ENCODE data around the gene ZNF536.

The ZNF536 gene

GRCh38 chr19:30421571-30421970 is 49.4 kb downstream of the ZNF536 start:
- Histone ChIP-seq H3K4me3 (ENCODE audit: low read depth, low read length) (no peak overlapping the region), H3K27me3 (ENCODE audit: insufficient read depth, low read length) (no peaks in the 10 kb centered on the region), H3K79me2 (ENCODE audit: control insufficient read depth, insufficient read depth, low read length, unreplicated experiment) (no peaks in the 10 kb centered on the region), H2AFZ (ENCODE audit: low read length, unreplicated experiment) (no peak overlapping the region), H3K4me1 (ENCODE audit: control insufficient read depth, insufficient read depth, low read length, unreplicated experiment) (no peaks in the 10 kb centered on the region), H3K36me3 (ENCODE audit: insufficient read depth, low read length) (no peaks in the 10 kb centered on the region), H3K27ac (ENCODE audit: low read depth, low read length) (no peak overlapping the region)

- Histone ChIP-seq H3K4me3 (ENCODE audit: low read depth, low read length) (no peak overlapping the region), H3K4me1 (ENCODE audit: control insufficient read depth, insufficient read depth, low read length, unreplicated experiment) (no peaks in the 10 kb centered on the region), H3K27ac (ENCODE audit: low read depth, low read length) (no peak overlapping the region), H3K36me3 (ENCODE audit: insufficient read depth, low read length) (no peaks in the 10 kb centered on the region), H3K27me3 (ENCODE audit: insufficient read depth, low read length) (no peaks in the 10 kb centered on the region), H3K79me2 (ENCODE audit: control insufficient read depth, insufficient read depth, low read length, unreplicated experiment) (no peaks in the 10 kb centered on the region), H2AFZ (ENCODE audit: low read length, unreplicated experiment) (no peak overlapping the region)
These were observed 51.3 kb downstream of the ZNF536 start for GRCh38 chr19:30423481-30423880.

DNA sequence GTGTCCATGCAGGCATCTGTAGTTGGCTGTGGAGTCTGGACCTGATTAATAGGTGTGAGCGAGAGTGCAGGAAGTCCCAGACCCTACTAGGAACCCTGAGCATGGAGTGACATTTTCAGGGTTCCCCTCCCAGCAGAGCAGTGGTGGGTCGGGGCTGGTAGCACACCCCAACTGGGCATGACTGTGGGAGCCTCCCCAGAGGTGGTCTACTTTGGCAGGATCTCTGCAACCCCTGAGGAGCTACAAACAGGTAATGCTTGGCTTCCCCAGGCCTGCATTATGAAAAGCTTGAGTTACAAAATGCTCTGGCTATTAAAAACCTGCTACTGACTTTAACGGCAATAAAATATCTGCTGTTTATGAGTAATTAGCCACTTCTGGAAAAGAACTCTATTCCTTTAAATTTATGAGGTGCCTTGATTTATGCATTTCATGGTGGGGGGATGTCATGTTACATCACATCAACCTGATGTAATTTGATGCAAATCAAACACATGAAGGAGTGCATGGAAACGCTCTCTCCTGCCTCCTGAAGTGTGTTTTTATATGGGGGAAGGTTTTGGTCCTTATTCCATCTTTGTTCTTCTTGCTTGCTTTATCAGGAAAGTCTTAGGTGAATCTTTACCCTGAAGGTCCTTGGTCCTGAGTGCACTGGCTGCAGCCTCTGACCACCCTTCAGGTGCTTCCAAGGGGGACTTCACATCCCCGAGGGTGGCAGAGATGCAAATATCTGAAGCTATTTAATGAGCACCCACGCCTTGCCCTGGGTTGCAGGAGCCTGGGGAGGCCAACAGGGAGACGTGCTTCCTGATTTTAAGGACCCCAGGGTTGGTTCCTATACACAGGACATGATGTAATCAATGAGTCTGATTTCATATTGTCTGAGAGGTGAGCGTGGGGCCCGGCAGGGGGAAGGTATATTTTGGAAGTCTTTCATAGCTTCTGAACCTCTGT is 54.0 kb downstream of the ZNF536 start:
- H3K27ac ChIP-seq (ENCODE audit: low read depth, low read length): no peak overlapping the region
- no peaks in the 10 kb centered on the region for H3K36me3 ChIP-seq (ENCODE audit: insufficient read depth, low read length)
- no peaks in the 10 kb centered on the region for H3K79me2 ChIP-seq (ENCODE audit: control insufficient read depth, insufficient read depth, low read length, unreplicated experiment)
- no peak overlapping the region for H3K4me3 ChIP-seq (ENCODE audit: low read depth, low read length)
- no peaks in the 10 kb centered on the region for H3K4me1 ChIP-seq (ENCODE audit: control insufficient read depth, insufficient read depth, low read length, unreplicated experiment)
- H3K27me3 ChIP-seq (ENCODE audit: insufficient read depth, low read length): no peaks in the 10 kb centered on the region
- H2AFZ ChIP-seq (ENCODE audit: low read length, unreplicated experiment): no peak overlapping the region

GRCh38 chr19:30426864-30427263 is 54.7 kb downstream of the ZNF536 start:
- H3K4me1 ChIP-seq (ENCODE audit: control insufficient read depth, insufficient read depth, low read length, unreplicated experiment): no peaks in the 10 kb centered on the region
- no peaks in the 10 kb centered on the region for H3K79me2 ChIP-seq (ENCODE audit: control insufficient read depth, insufficient read depth, low read length, unreplicated experiment)
- no peak overlapping the region for H3K27ac ChIP-seq (ENCODE audit: low read depth, low read length)
- H2AFZ ChIP-seq (ENCODE audit: low read length, unreplicated experiment): no peak overlapping the region
- no peaks in the 10 kb centered on the region for H3K36me3 ChIP-seq (ENCODE audit: insufficient read depth, low read length)
- no peak overlapping the region for H3K4me3 ChIP-seq (ENCODE audit: low read depth, low read length)
- no peaks in the 10 kb centered on the region for H3K27me3 ChIP-seq (ENCODE audit: insufficient read depth, low read length)

DNA sequence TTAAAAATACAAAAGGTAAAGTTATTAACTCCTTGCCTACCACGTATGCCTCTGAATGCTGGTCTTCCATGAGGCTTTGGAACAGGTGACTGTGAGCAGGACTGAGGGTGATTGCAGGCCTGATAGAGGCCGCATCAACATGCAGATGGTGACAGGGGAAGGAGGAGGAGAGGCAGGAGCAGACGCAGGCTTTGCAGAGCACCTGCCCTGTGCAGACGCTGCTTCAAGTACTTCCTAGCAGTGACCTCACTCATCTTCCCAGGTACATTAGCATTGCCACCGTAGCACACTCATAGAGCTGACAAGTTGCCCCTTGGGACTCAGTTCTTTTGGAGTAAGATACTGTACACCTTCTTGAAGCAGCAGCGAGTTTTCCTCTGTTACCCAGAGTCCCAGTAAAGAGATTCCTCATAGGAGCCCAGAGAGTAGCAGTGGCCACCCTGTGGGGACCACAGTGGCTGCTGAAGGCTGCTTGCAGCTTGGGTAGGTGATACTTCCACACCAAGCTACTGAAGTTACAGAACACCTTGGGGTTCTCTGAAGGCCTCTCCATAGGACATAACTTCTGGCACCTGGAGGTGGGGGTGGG is 56.0 kb downstream of the ZNF536 start:
- Histone ChIP-seq H3K27ac (ENCODE audit: low read depth, low read length) (no peak overlapping the region), H3K4me3 (ENCODE audit: low read depth, low read length) (no peak overlapping the region), H3K4me1 (ENCODE audit: control insufficient read depth, insufficient read depth, low read length, unreplicated experiment) (no peaks in the 10 kb centered on the region), H2AFZ (ENCODE audit: low read length, unreplicated experiment) (no peak overlapping the region), H3K79me2 (ENCODE audit: control insufficient read depth, insufficient read depth, low read length, unreplicated experiment) (no peaks in the 10 kb centered on the region), H3K36me3 (ENCODE audit: insufficient read depth, low read length) (no peaks in the 10 kb centered on the region), H3K27me3 (ENCODE audit: insufficient read depth, low read length) (no peaks in the 10 kb centered on the region)

DNA sequence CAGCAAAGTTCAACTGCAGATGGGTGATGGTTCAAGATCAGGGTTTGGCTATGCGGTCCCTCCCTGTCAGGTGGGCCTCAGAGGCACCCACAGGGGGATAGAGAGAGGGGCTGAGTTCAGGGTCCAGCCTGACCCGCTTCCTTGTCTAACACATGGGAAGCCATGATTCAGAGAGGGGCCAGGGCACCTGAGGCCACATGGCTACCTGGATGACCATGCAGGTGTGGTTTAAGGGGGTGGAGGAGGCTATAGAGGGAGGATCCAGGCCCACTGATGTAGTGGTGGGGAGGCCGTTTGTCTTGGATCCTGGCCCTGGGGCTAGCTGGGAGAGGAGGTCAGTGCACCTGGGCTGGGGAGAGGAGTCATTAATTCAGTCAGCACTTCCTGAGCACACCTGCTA is 56.7 kb downstream of the ZNF536 start:
- Histone ChIP-seq H2AFZ (ENCODE audit: low read length, unreplicated experiment) (no peak overlapping the region), H3K27ac (ENCODE audit: low read depth, low read length) (no peak overlapping the region), H3K27me3 (ENCODE audit: insufficient read depth, low read length) (no peaks in the 10 kb centered on the region), H3K36me3 (ENCODE audit: insufficient read depth, low read length) (no peaks in the 10 kb centered on the region), H3K79me2 (ENCODE audit: control insufficient read depth, insufficient read depth, low read length, unreplicated experiment) (no peaks in the 10 kb centered on the region), H3K4me1 (ENCODE audit: control insufficient read depth, insufficient read depth, low read length, unreplicated experiment) (no peaks in the 10 kb centered on the region), H3K4me3 (ENCODE audit: low read depth, low read length) (no peak overlapping the region)

DNA sequence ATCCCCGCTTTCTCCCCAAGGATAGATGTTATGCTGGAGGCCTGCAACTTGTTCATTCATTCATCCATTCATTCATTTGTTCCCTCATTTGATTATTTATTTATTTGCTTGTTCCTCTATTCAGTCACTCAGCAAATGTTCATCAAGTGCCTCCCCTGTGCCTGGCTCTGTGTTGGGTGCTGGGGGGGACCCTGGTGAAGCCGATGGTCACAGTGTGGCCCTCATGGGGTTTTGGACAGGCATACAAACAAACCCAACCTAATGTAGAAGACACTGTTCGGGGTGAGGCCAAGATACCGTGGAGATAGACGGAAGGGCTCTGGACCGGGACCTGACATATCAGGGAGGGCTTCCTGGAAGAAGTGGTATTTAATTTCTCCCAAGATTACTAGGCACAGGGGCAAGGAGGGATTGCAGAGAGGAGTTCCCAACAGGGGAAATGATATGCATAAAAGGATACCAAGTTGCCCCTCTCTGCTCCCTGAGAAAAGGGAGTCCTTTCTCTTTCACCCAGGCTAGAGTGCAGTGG is 58.1 kb downstream of the ZNF536 start:
- Histone ChIP-seq H3K27me3 (ENCODE audit: insufficient read depth, low read length) (no peaks in the 10 kb centered on the region), H3K27ac (ENCODE audit: low read depth, low read length) (no peak overlapping the region), H2AFZ (ENCODE audit: low read length, unreplicated experiment) (no peak overlapping the region), H3K36me3 (ENCODE audit: insufficient read depth, low read length) (no peaks in the 10 kb centered on the region), H3K4me3 (ENCODE audit: low read depth, low read length) (no peak overlapping the region), H3K4me1 (ENCODE audit: control insufficient read depth, insufficient read depth, low read length, unreplicated experiment) (no peaks in the 10 kb centered on the region), H3K79me2 (ENCODE audit: control insufficient read depth, insufficient read depth, low read length, unreplicated experiment) (no peaks in the 10 kb centered on the region)

- H3K36me3 ChIP-seq (ENCODE audit: insufficient read depth, low read length): no peaks in the 10 kb centered on the region
- H3K4me3 ChIP-seq (ENCODE audit: low read depth, low read length): no peak overlapping the region
- no peaks in the 10 kb centered on the region for H3K79me2 ChIP-seq (ENCODE audit: control insufficient read depth, insufficient read depth, low read length, unreplicated experiment)
- no peaks in the 10 kb centered on the region for H3K4me1 ChIP-seq (ENCODE audit: control insufficient read depth, insufficient read depth, low read length, unreplicated experiment)
- H3K27ac ChIP-seq (ENCODE audit: low read depth, low read length): no peak overlapping the region
- H3K27me3 ChIP-seq (ENCODE audit: insufficient read depth, low read length): no peaks in the 10 kb centered on the region
- no peak overlapping the region for H2AFZ ChIP-seq (ENCODE audit: low read length, unreplicated experiment)
These were observed 59.4 kb downstream of the ZNF536 start for GRCh38 chr19:30431591-30431990.

DNA sequence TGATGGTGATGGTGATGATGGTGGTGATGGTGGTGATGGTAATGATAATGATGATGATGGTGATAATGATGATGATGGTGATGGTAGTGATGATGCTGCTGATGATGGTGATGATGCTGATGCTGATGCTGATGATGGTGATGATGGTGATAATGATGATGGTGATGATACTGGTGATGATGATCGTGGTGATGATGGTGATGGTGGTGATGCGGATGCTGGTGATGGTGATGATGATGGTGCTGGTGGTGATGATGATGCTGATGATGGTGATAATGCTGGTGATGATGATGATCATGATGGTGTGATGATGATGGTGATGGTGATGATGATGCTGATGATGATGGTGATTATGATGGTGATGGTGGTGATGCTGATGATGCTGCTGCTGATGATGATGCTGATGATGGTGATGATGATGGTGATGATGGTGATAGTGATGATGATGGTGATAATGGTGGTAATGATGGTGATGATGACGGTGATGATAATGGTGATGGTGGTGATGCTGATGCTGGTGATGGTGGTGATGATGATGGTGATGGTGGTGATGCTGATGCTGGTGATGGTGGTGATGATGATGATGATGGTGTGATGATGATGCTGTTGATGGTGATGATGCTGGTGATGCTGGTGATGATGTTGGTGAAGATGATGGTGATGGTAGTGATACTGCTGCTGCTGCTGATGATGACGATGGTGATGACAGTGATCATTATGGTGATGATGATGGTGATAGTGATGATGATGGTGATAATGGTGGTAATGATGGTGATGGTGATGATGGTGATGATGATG is 62.8 kb downstream of the ZNF536 start:
- no peaks in the 10 kb centered on the region for H3K79me2 ChIP-seq (ENCODE audit: control insufficient read depth, insufficient read depth, low read length, unreplicated experiment)
- no peaks in the 10 kb centered on the region for H3K4me1 ChIP-seq (ENCODE audit: control insufficient read depth, insufficient read depth, low read length, unreplicated experiment)
- H3K27me3 ChIP-seq (ENCODE audit: insufficient read depth, low read length): no peaks in the 10 kb centered on the region
- H2AFZ ChIP-seq (ENCODE audit: low read length, unreplicated experiment): no peak overlapping the region
- no peak overlapping the region for H3K27ac ChIP-seq (ENCODE audit: low read depth, low read length)
- H3K36me3 ChIP-seq (ENCODE audit: insufficient read depth, low read length): no peaks in the 10 kb centered on the region
- no peak overlapping the region for H3K4me3 ChIP-seq (ENCODE audit: low read depth, low read length)

GRCh38 chr19:30437869-30438268 is 65.7 kb downstream of the ZNF536 start:
- Histone ChIP-seq H2AFZ (ENCODE audit: low read length, unreplicated experiment) (no peak overlapping the region), H3K27me3 (ENCODE audit: insufficient read depth, low read length) (no peaks in the 10 kb centered on the region), H3K79me2 (ENCODE audit: control insufficient read depth, insufficient read depth, low read length, unreplicated experiment) (no peaks in the 10 kb centered on the region), H3K36me3 (ENCODE audit: insufficient read depth, low read length) (no peaks in the 10 kb centered on the region), H3K4me3 (ENCODE audit: low read depth, low read length) (no peak overlapping the region), H3K27ac (ENCODE audit: low read depth, low read length) (no peak overlapping the region), H3K4me1 (ENCODE audit: control insufficient read depth, insufficient read depth, low read length, unreplicated experiment) (no peaks in the 10 kb centered on the region)

Data from ACC112 (cell line).